IMR-90 (cell line): ENCODE results near the gene KLHL17. TPM values are rescaled to one million over a fixed set of nuclear protein-coding genes. Genes with fewer than 3 reads are reported as not detected.
A peak's percentile ranks its signal among the peaks of the same experiment; 100 is the strongest.

Source experiments
- ATAC-seq: fragments of 200-7000 bp; cut with Tn5 transposase; 2 replicates; pipeline ENCODE4 v1.9.1; 2020; ENCODE audit warnings: low read depth, mild to moderate bottlenecking, moderate library complexity
- BruUV-seq: library from RNA; stranded (reverse); fragments of 400-500 nt; replicated peaks from 2 replicates; lab custom pipeline; 2021; lab: Mats Ljungman, UMichigan
- CTCF ChIA-PET: fragments of 300-600 bp; formaldehyde crosslinking; extraction: SDS; loops from one replicate; lab custom pipeline; 2021; ENCODE audit warnings: antibody characterized with exemption; lab: Yijun Ruan, JAX
- POLR2A ChIA-PET: fragments of 300-600 bp; sonication (Branson Sonifier 250); formaldehyde crosslinking; loops from one replicate; lab custom pipeline; 2022; ENCODE audit warnings: antibody characterized with exemption; ENCODE audit not compliant: unreplicated experiment; lab: Charles Lee
- DNase-seq: peaks from one replicate; pipeline ENCODE4 v3.0.0; 2013
- H2AFZ ChIP-seq: replicated peaks from 2 replicates; pipeline ENCODE3; 2013; ENCODE audit warnings: low read length, mild to moderate bottlenecking; ENCODE audit not compliant: poor library complexity
- H2AK5ac ChIP-seq: 2 replicates; pipeline ENCODE4 v1.6.1; 2013; ENCODE audit warnings: low read depth, low read length, inconsistent platforms
- H2AK9ac ChIP-seq: replicated peaks from 2 replicates; pipeline ENCODE3; 2013; ENCODE audit warnings: mild to moderate bottlenecking, low read depth, low read length, moderate library complexity; ENCODE audit not compliant: poor library complexity
- H2BK120ac ChIP-seq: 2 replicates; pipeline ENCODE4 v1.6.1; 2013; ENCODE audit warnings: low read depth, low read length, inconsistent platforms
- H2BK15ac ChIP-seq: 3 replicates; pipeline ENCODE4 v1.6.1; 2013; ENCODE audit warnings: low read depth, low read length, inconsistent platforms
- H2BK20ac ChIP-seq: 2 replicates; pipeline ENCODE4 v1.6.1; 2013; ENCODE audit warnings: low read depth, mild to moderate bottlenecking, inconsistent platforms, low read length, moderate library complexity
- H2BK5ac ChIP-seq: 2 replicates; pipeline ENCODE4 v1.6.1; 2013; ENCODE audit warnings: mild to moderate bottlenecking, low read depth, low read length, inconsistent platforms; ENCODE audit not compliant: poor library complexity, severe bottlenecking
- H3K14ac ChIP-seq: replicated peaks from 2 replicates; pipeline ENCODE4 v1.6.1; 2013; ENCODE audit warnings: low read depth, low read length, inconsistent platforms
- H3K18ac ChIP-seq: 2 replicates; pipeline ENCODE4 v1.6.1; 2013; ENCODE audit warnings: low read depth, low read length, control low read depth
- H3K23ac ChIP-seq: 2 replicates; pipeline ENCODE4 v1.6.1; 2013; ENCODE audit warnings: low read depth, low read length, inconsistent platforms
- H3K27ac ChIP-seq: 2 replicates; pipeline ENCODE4 v1.5.1; 2013; ENCODE audit warnings: mild to moderate bottlenecking, control low read depth, low read length; ENCODE audit not compliant: insufficient read depth
- H3K27me3 ChIP-seq: 2 replicates; pipeline ENCODE4 v1.6.1; 2013; ENCODE audit warnings: low read length; ENCODE audit not compliant: control insufficient read depth, insufficient read depth
- H3K36me3 ChIP-seq: 2 replicates; pipeline ENCODE4 v1.6.1; 2013; ENCODE audit warnings: low read length, mixed read lengths; ENCODE audit not compliant: control insufficient read depth, insufficient read depth
- H3K4ac ChIP-seq: 2 replicates; pipeline ENCODE4 v1.6.1; 2013; ENCODE audit warnings: low read depth, low read length, inconsistent platforms
- H3K4me1 ChIP-seq: 2 replicates; pipeline ENCODE4 v1.6.1; 2013; ENCODE audit warnings: low read length, mixed read lengths; ENCODE audit not compliant: control insufficient read depth, insufficient read depth
- H3K4me2 ChIP-seq: 2 replicates; pipeline ENCODE4 v1.6.1; 2013; ENCODE audit warnings: low read depth, mild to moderate bottlenecking, control low read depth, low read length, moderate library complexity
- H3K4me3 ChIP-seq: 2 replicates; pipeline ENCODE4 v1.5.1; 2013; ENCODE audit warnings: low read depth, mild to moderate bottlenecking, control low read depth, low read length, moderate library complexity; ENCODE audit not compliant: insufficient read depth
- H3K56ac ChIP-seq: 2 replicates; pipeline ENCODE4 v1.6.1; 2013; ENCODE audit warnings: low read length, inconsistent platforms; ENCODE audit not compliant: insufficient read depth; ENCODE audit errors: extremely low read depth
- H3K79me1 ChIP-seq, 2 experiments: 2 replicates each; pipeline ENCODE4 v1.6.1; 2013; ENCODE audit warnings: low read length in 2 of 2, inconsistent platforms in 1 of 2, low read depth in 1 of 2
- H3K9ac ChIP-seq: 2 replicates; pipeline ENCODE4 v1.6.1; 2013; ENCODE audit warnings: low read depth, low read length, control low read depth
- H3K9me1 ChIP-seq: 2 replicates; pipeline ENCODE4 v1.6.1; 2013; ENCODE audit warnings: low read length, inconsistent platforms; ENCODE audit not compliant: insufficient read depth
- H3K9me3 ChIP-seq: 2 replicates; pipeline ENCODE4 v1.6.1; 2013; ENCODE audit warnings: low read length; ENCODE audit not compliant: control insufficient read depth, insufficient read depth
- H4K20me1 ChIP-seq: 2 replicates; pipeline ENCODE4 v1.6.1; 2013; ENCODE audit warnings: low read length, inconsistent platforms; ENCODE audit not compliant: insufficient read depth
- H4K5ac ChIP-seq: 2 replicates; pipeline ENCODE4 v1.6.1; 2013; ENCODE audit warnings: mild to moderate bottlenecking, low read depth, low read length, control low read depth
- H4K8ac ChIP-seq, 2 experiments: 2 replicates each; pipeline ENCODE4 v1.6.1; 2013; ENCODE audit warnings: low read depth in 2 of 2, low read length in 2 of 2, control low read depth in 1 of 2, inconsistent platforms in 1 of 2
- H4K91ac ChIP-seq: 2 replicates; pipeline ENCODE4 v1.6.1; 2013; ENCODE audit warnings: low read depth, low read length, inconsistent platforms; ENCODE audit not compliant: insufficient read depth
- BHLHE40 ChIP-seq: fragments of 150-350 bp; IDR thresholded peaks from 2 replicates; pipeline ENCODE4 v1.6.1; 2016; ENCODE audit warnings: mild to moderate bottlenecking, low read depth, low read length
- CEBPB ChIP-seq: IDR thresholded peaks from 2 replicates; pipeline ENCODE4 v1.6.1; 2012; ENCODE audit warnings: low read depth, low read length, improper control_type of control experiment
- CHD1 ChIP-seq: IDR thresholded peaks from 2 replicates; pipeline ENCODE4 v1.6.1; 2012; ENCODE audit warnings: low read depth, low read length, improper control_type of control experiment
- ELK1 ChIP-seq: fragments of 150-350 bp; IDR thresholded peaks from 2 replicates; pipeline ENCODE4 v1.6.1; 2016; ENCODE audit warnings: low read depth, mild to moderate bottlenecking, low read length, moderate library complexity, borderline replicate concordance
- MAFK ChIP-seq: IDR thresholded peaks from 2 replicates; pipeline ENCODE4 v1.6.1; 2012; ENCODE audit warnings: low read depth, low read length, improper control_type of control experiment
- MAZ ChIP-seq: IDR thresholded peaks from 2 replicates; pipeline ENCODE4 v1.6.1; 2012; ENCODE audit warnings: low read depth, mild to moderate bottlenecking, low read length, improper control_type of control experiment, moderate library complexity, borderline replicate concordance
- MXI1 ChIP-seq: IDR thresholded peaks from 2 replicates; pipeline ENCODE4 v1.6.1; 2012; ENCODE audit warnings: low read depth, mild to moderate bottlenecking, low read length, moderate library complexity, borderline replicate concordance
- POLR2A ChIP-seq: IDR thresholded peaks from 2 replicates; pipeline ENCODE4 v1.6.1; 2012; ENCODE audit warnings: mild to moderate bottlenecking, low read depth, low read length
- RAD21 ChIP-seq: IDR thresholded peaks from 2 replicates; pipeline ENCODE4 v1.6.1; 2012; ENCODE audit warnings: low read length, improper control_type of control experiment
- RCOR1 ChIP-seq: IDR thresholded peaks from 2 replicates; pipeline ENCODE4 v1.6.1; 2012; ENCODE audit warnings: mild to moderate bottlenecking, low read length, improper control_type of control experiment; ENCODE audit not compliant: insufficient replicate concordance
- RFX5 ChIP-seq: IDR thresholded peaks from 2 replicates; pipeline ENCODE4 v1.8.0; 2012; ENCODE audit warnings: low read depth, mild to moderate bottlenecking, low read length, moderate library complexity
- USF2 ChIP-seq: fragments of 150-350 bp; IDR thresholded peaks from 2 replicates; pipeline ENCODE4 v1.6.1; 2017; ENCODE audit warnings: mild to moderate bottlenecking, antibody characterized with exemption, low read length, low read depth
- WGBS, 2 experiments: methylation state at CpG; one replicate each; pipeline versions ENCODE4 v1.1.5 to v1.1.7; 2013; ENCODE audit warnings: missing lambda C conversion rate in 2 of 2; ENCODE audit not compliant: insufficient read length in 1 of 2; ENCODE audit errors: extremely low coverage in 2 of 2; 5-methylcytosine and 5-hydroxymethylcytosine counted together
- dilution Hi-C: fragments of 300-500 bp; cut with HindIII; formaldehyde crosslinking; loops from one replicate; pipeline ENCODE4 v1.14.3; 2018; ENCODE audit warnings: low sequenced_read_pairs; ENCODE audit not compliant: unreplicated experiment
- in situ Hi-C: fragments of 300-500 bp; cut with MboI; formaldehyde crosslinking; loops from 3 replicates; pipeline ENCODE4 v1.14.3; 2019; ENCODE audit warnings: low sequenced_read_pairs, inconsistent platforms, mixed read lengths
- intact Hi-C: fragments of 100-400 bp; cut with micrococcal nuclease; formaldehyde crosslinking; loops from 2 replicates; pipeline ENCODE4 v1.10.0; 2022
- polyA plus RNA-seq, 3 experiments: library from polyadenylated mRNA; depleted of rRNA; stranded (reverse); fragments of >200 nt; gene quantifications; 2 replicates each; pipeline ENCODE4 v1.2.3, GENCODE V29; 2012; ENCODE audit warnings: low replicate concordance in 1 of 3
- total RNA-seq: library from RNA; depleted of rRNA; stranded (reverse); fragments of >200 nt; gene quantifications from 2 replicates; pipeline ENCODE4 v1.2.3, GENCODE V29; 2012

KLHL17 gene
- total and polyA plus RNA-seq, 2 of the 4 experiments (the other 2 are of a cell fraction): 3.4 to 41.0 TPM

- Histone ChIP-seq H2AK9ac (peak overlapping the region; percentile 45), H3K36me3 (no peaks in the 10 kb centered on the region), H2BK20ac (no peak overlapping the region), H3K79me1 (0 out of 4 replicates have a peak, but pooled peaks cover 0 to 10% of the 10 kb centered on the region in 2 experiments), H3K9me1 (peaks cover 6% of the 10 kb centered on the region), H4K20me1 (no peaks in the 10 kb centered on the region; the same call in 1 of the 2 replicates), H2BK120ac (no peak overlapping the region), H3K4me3 (no peak overlapping the region), H4K8ac (no peak overlapping the region), H3K9me3 (no peaks in the 10 kb centered on the region), H3K18ac (no peak overlapping the region), H3K27ac (no peak overlapping the region), H3K4ac (no peak overlapping the region), H2BK5ac (no peak overlapping the region), H3K14ac (no peak overlapping the region), H2BK15ac (no peak overlapping the region), H3K56ac (no peak overlapping the region), H3K23ac (no peak overlapping the region), H2AK5ac (no peak overlapping the region), H3K9ac (no peak overlapping the region), H3K27me3 (peaks cover 5% of the 10 kb centered on the region; the same call in 1 of the 2 replicates), H2AFZ (no peak overlapping the region), H4K5ac (no peak overlapping the region), H3K4me1 (peaks cover 6% of the 10 kb centered on the region; the same call in 1 of the 2 replicates), H4K91ac (no peak overlapping the region), H3K4me2 (no peak overlapping the region)
- ATAC-seq: no peak
- dilution Hi-C loops: no loop called here
- in situ Hi-C loops: no loop called here
- 35% methylated on average over 4 of the region's 33 CpGs; no CpG with 5 or more reads in 1 of the 2 experiments for WGBS, 2 experiments
- CTCF ChIA-PET: no interaction called here
- POLR2A ChIA-PET: no interaction called here
- intact Hi-C loops: no loop called here
- no peak for DNase-seq
- TF ChIP-seq MAZ (no peak), CEBPB (no peak), RFX5 (no peak), BHLHE40 (no peak), ELK1 (no peak), RAD21 (no peak), RCOR1 (no peak), CHD1 (no peak), MXI1 (no peak), POLR2A (no peak), USF2 (no peak), MAFK (no peak)
- BruUV-seq: no TSS peak
These were observed 10.0 kb downstream of the KLHL17 start for GRCh38 chr1:970242-970972.
